ENCODE data around the gene CYP24A1. TPM values are rescaled to one million over a fixed set of nuclear protein-coding genes. Genes with fewer than 3 reads are reported as not detected.

Gene CYP24A1
- total RNA-seq, 4 donors from 2014 or later: 4.8 TPM; not detected in 3

DNA sequence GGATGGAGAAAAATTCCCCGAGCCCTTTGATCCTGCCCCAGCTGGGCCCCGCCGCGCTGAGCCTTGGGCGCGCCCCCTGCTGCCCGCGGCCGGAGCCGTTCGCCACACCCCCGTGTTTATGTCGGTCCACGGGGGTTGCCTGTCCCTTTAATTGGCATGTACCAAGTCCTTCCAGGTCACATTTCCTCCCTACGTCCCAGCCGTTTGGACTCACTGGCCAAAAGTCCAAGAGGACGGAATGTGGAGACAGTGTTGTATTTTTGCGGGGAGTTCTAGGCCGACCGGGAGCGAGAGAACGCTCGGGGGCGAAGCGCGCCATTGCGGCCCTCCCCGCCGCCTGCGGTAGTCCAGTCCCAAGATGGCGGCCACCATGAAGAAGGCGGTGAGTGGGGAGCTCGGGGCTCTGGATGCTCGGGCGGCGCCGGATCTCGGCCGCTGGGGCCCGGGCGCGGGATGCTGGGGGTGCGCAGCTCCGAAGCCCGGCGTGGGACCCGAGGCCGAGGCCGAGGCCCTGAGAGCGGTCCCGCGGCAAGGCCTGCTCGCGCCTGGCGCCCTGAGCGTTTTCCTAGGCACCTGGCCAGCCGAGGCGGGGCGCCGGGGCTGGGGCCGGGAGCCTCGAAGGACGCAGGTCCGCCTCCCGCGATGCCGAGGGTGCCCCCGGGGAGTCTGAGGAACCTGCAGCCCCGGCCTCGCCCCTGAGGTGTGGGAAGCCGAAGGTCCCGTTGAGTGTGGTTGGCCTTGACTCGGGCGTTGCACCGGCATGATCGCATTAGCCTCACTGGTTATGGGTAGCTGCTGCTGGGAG is 34.2 kb upstream of the CYP24A1 start, which contains the start of gene PFDN4:
Gene PFDN4 (plus strand): TSS at position 345 of the 805 bp plus-strand sequence. CDS start 14 bp downstream, at position 359.
- peak within 1 kb of the TSS; percentile 62 to 85 for H3K4me3 ChIP-seq
- intact Hi-C loops (cut with DNase I; ENCODE audit: low total_unique reads): loop anchor here (10.0 kb wide), 1 partner anchor 113 kb away; no protein-coding TSS in a partner anchor
- H3K27me3 ChIP-seq: no peaks in the 10 kb centered on the region
- no peaks in the 10 kb centered on the region for H3K36me3 ChIP-seq
- H3K9me3 ChIP-seq: no peaks in the 10 kb centered on the region
- peak; percentile 71 to 82 for DNase-seq
- H3K4me1 ChIP-seq: no peaks in the 10 kb centered on the region
- TF ChIP-seq POLR2A (IDR thresholded peaks at IDR 0.05): peak in 1 of 2 donors; percentile 46
- TF ChIP-seq, protein P1, sequence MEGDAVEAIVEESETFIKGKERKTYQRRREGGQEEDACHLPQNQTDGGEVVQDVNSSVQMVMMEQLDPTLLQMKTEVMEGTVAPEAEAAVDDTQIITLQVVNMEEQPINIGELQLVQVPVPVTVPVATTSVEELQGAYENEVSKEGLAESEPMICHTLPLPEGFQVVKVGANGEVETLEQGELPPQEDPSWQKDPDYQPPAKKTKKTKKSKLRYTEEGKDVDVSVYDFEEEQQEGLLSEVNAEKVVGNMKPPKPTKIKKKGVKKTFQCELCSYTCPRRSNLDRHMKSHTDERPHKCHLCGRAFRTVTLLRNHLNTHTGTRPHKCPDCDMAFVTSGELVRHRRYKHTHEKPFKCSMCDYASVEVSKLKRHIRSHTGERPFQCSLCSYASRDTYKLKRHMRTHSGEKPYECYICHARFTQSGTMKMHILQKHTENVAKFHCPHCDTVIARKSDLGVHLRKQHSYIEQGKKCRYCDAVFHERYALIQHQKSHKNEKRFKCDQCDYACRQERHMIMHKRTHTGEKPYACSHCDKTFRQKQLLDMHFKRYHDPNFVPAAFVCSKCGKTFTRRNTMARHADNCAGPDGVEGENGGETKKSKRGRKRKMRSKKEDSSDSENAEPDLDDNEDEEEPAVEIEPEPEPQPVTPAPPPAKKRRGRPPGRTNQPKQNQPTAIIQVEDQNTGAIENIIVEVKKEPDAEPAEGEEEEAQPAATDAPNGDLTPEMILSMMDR (IDR thresholded peaks at IDR 0.05): peak; percentile 67 to 89 (median 78)
- peak within 1 kb of the TSS; percentile 93 to 97 for H3K27ac ChIP-seq

DNA sequence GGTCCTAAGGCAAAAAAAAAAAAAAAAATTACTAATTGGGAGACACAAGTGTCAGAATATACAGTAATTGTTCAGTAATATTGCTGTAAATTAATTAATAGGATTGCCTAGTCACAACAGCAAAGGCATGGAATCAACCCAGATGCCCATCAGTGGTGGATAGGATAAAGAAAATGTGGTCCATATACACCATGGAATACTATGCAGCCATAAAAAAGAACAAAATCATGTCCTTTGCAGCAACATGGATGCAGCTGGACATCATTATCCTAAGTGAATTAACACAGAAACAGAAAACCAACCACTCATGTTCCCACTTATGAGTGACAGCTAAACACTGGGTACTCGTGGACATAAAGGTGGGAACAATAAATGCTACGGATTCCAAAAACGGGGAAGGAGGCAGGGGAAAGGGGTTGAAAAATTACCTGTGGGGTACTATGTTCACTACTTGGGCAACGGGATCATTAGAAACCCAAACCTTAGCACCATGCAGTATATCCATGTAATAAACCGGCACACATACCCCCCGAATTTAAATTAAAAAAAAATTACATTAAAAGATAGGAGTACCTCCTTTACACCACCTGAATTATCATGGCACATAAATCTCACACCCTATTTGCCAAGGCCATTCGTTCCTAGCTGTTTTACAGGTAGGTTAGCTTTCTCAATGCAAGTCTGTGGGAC is 33.4 kb upstream of the CYP24A1 start:
- TF ChIP-seq POLR2A (IDR thresholded peaks at IDR 0.05): no peak
- TF ChIP-seq, protein P1 (IDR thresholded peaks at IDR 0.05): no peak
- peak overlapping the region; percentile 93 to 97 for H3K27ac ChIP-seq

DNA sequence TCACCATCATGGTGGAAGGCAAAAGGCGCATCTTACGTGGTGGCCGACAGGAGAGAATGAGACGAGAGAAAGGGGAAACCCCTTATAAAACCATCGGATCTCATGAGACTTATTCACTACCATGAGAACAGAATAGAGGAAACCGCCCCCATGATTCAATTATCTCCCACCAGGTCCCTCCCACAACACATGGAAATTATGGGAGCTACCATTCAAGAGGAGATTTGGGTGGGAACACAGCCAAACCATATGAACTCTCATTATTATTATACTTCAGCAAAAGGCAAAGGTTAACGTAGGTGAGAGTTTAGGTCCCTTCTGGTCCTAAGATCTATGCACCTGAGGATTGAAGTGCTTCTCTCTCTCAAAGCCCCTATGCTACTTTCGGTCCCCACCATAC is 31.7 kb upstream of the CYP24A1 start:
- no peak for DNase-seq
- Histone ChIP-seq H3K4me1 (no peaks in the 10 kb centered on the region), H3K9me3 (no peaks in the 10 kb centered on the region), H3K27ac (no peak overlapping the region), H3K4me3 (no peak overlapping the region), H3K36me3 (no peaks in the 10 kb centered on the region), H3K27me3 (no peaks in the 10 kb centered on the region)
- TF ChIP-seq, protein P1 (IDR thresholded peaks at IDR 0.05): no peak
- TF ChIP-seq POLR2A (IDR thresholded peaks at IDR 0.05): no peak
- intact Hi-C loops (cut with DNase I; ENCODE audit: low total_unique reads): loop anchor here (10.0 kb wide), 1 partner anchor 111 kb away; no protein-coding TSS in a partner anchor

More for the DNA sequence above, 33.4 kb upstream of the CYP24A1 start:
- no peaks in the 10 kb centered on the region for H3K4me1 ChIP-seq
- peak overlapping the region; percentile 62 to 85 for H3K4me3 ChIP-seq
- no peaks in the 10 kb centered on the region for H3K27me3 ChIP-seq
- intact Hi-C loops (cut with DNase I; ENCODE audit: low total_unique reads): loop anchor here (10.0 kb wide), 1 partner anchor 112 kb away; no protein-coding TSS in a partner anchor
- no peaks in the 10 kb centered on the region for H3K9me3 ChIP-seq
- H3K36me3 ChIP-seq: no peaks in the 10 kb centered on the region
- no peak for DNase-seq

DNA sequence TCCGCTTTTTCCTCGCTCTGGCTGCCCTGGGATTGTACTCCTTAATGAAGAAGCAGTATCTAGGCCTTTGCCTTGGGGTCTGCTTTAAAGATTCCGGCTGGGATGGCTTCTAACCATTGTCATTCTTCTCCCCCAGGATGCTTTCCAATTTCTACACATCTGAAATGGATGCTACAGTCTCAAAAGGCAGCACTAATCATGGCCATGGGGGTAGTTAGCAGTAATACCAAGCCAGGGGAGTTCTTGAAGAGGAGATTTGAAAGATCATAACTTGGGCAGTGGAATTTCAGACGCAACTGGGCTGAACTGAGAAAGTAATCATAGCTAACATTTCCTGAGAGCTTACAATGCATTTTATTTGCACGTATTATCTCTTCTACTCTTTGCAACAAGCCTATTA is 30.7 kb upstream of the CYP24A1 start:
- no peaks in the 10 kb centered on the region for H3K4me1 ChIP-seq
- no peaks in the 10 kb centered on the region for H3K27me3 ChIP-seq
- no peaks in the 10 kb centered on the region for H3K36me3 ChIP-seq
- intact Hi-C loops (cut with DNase I; ENCODE audit: low total_unique reads): loop anchor here (10.0 kb wide), 1 partner anchor 110 kb away; no protein-coding TSS in a partner anchor
- no peak overlapping the region for H3K27ac ChIP-seq
- H3K9me3 ChIP-seq: no peaks in the 10 kb centered on the region
- TF ChIP-seq, protein P1 (IDR thresholded peaks at IDR 0.05): no peak
- TF ChIP-seq POLR2A (IDR thresholded peaks at IDR 0.05): no peak
- H3K4me3 ChIP-seq: no peak overlapping the region
- DNase-seq: no peak
